HCT116 (cell line): ENCODE data around the gene MEX3B. TPM values are rescaled to one million over a fixed set of nuclear protein-coding genes. Genes with fewer than 3 reads are reported as not detected.

ENCODE experiments used
- ATAC-seq: fragments of 200-7000 bp; cut with Tn5 transposase; 2 replicates; pipeline ENCODE4 v1.9.1; 2020; ENCODE audit warnings: mild to moderate bottlenecking, moderate library complexity
- BruUV-seq: library from RNA; stranded (reverse); fragments of 400-500 nt; replicated peaks from 2 replicates; lab custom pipeline; 2021; lab: Mats Ljungman, UMichigan
- CTCF ChIA-PET: fragments of 300-600 bp; sonication (Branson Sonifier 250); formaldehyde crosslinking; loops from one replicate; lab custom pipeline; 2021; ENCODE audit warnings: antibody characterized with exemption; lab: Charles Lee
- POLR2A ChIA-PET: fragments of 300-600, 350-600 bp; sonication (Branson Sonifier 250); formaldehyde crosslinking; loops from one replicate; lab custom pipeline; 2021; ENCODE audit warnings: antibody characterized with exemption; lab: Charles Lee
- RAD21 ChIA-PET, 2 experiments: fragments of 300-600 bp; sonication (Branson Sonifier 250); formaldehyde crosslinking; loops; one replicate each; lab custom pipeline; 2023; ENCODE audit warnings: low total read pairs in 2 of 2; ENCODE audit not compliant: uncharacterized antibody in 2 of 2, unreplicated experiment in 2 of 2, low non-redundant PET in 1 of 2; lab: Charles Lee
- DNase-seq: peaks from one replicate; pipeline ENCODE4 v3.0.0-alpha.2; 2010; ENCODE audit warnings: low read depth, low spot score
- H2AFZ ChIP-seq: fragments of 200-600 bp; shearing (Covaris generic), sonication (generic); 2 replicates; pipeline ENCODE4 v1.6.1; 2017; ENCODE audit warnings: low read depth, mixed run types, mixed read lengths, antibody characterized with exemption, low read length; ENCODE audit not compliant: poor library complexity, severe bottlenecking
- H3K27ac ChIP-seq: 2 replicates; pipeline ENCODE4 v1.5.1; 2012; ENCODE audit warnings: low read depth, low read length
- H3K27me3 ChIP-seq: fragments of 200-600 bp; sonication (generic); 2 replicates; pipeline ENCODE4 v1.6.1; 2016; ENCODE audit warnings: mixed run types, low read length, mixed read lengths; ENCODE audit not compliant: insufficient read depth
- H3K36me3 ChIP-seq, 2 experiments: fragments of 200-500 bp in 1 of 2; fragments of 200-600 bp in 1 of 2; sonication (Bioruptor generic) in 1 of 2; sonication (generic) in 1 of 2; 2 replicates each; pipeline versions ENCODE4 v1.5.1 to v1.6.1; 2014 to 2016; ENCODE audit warnings: low read length in 2 of 2, inconsistent platforms in 1 of 2, mixed read lengths in 1 of 2, mixed run types in 1 of 2; ENCODE audit not compliant: insufficient read depth in 2 of 2, control insufficient read depth in 1 of 2
- H3K4me1 ChIP-seq, 2 experiments: fragments of 200-600 bp in 1 of 2; sonication (generic) in 1 of 2; 2 replicates each; pipeline versions ENCODE4 v1.5.1 to v1.6.1; 2012 to 2017; ENCODE audit warnings: low read length in 2 of 2, inconsistent platforms in 1 of 2, mild to moderate bottlenecking in 1 of 2, mixed read lengths in 1 of 2, mixed run types in 1 of 2, moderate library complexity in 1 of 2; ENCODE audit not compliant: insufficient read depth in 2 of 2, control insufficient read depth in 1 of 2
- H3K4me2 ChIP-seq: fragments of 200-600 bp; sonication (generic); 2 replicates; pipeline ENCODE4 v1.6.1; 2017; ENCODE audit warnings: mixed run types, low read length, mixed read lengths
- H3K4me3 ChIP-seq, 2 experiments: fragments of 200-600 bp in 1 of 2; sonication (generic) in 1 of 2; replicated peaks in 1 of 2; 2 replicates each; pipeline ENCODE4 v1.5.1; 2011 to 2016; ENCODE audit warnings: low read length in 2 of 2, control low read depth in 1 of 2, low read depth in 1 of 2, mild to moderate bottlenecking in 1 of 2, mixed read lengths in 1 of 2, mixed run types in 1 of 2
- H3K79me2 ChIP-seq: fragments of 200-600 bp; sonication (generic); 2 replicates; pipeline ENCODE4 v1.6.1; 2017; ENCODE audit warnings: mild to moderate bottlenecking, mixed run types, low read length, moderate library complexity, mixed read lengths; ENCODE audit not compliant: insufficient read depth
- H3K9ac ChIP-seq: fragments of 200-600 bp; sonication (generic); 2 replicates; pipeline ENCODE4 v1.6.1; 2016; ENCODE audit warnings: low read length, mixed read lengths
- H3K9me2 ChIP-seq: fragments of 200-600 bp; sonication (generic), shearing (Covaris generic); 2 replicates; pipeline ENCODE4 v1.6.1; 2017; ENCODE audit warnings: mixed run types, mild to moderate bottlenecking, moderate library complexity; ENCODE audit not compliant: insufficient read depth
- H3K9me3 ChIP-seq, 2 experiments: fragments of 200-500 bp in 1 of 2; fragments of 200-600 bp in 1 of 2; sonication (Bioruptor generic) in 1 of 2; sonication (generic) in 1 of 2; 2 replicates each; pipeline ENCODE4 v1.6.1; 2014 to 2017; ENCODE audit warnings: low read length in 2 of 2, mixed read lengths in 2 of 2, inconsistent platforms in 1 of 2, low read depth in 1 of 2, mild to moderate bottlenecking in 1 of 2, mixed run types in 1 of 2, moderate library complexity in 1 of 2; ENCODE audit not compliant: control insufficient read depth in 1 of 2, insufficient read depth in 1 of 2
- H4K20me1 ChIP-seq: fragments of 200-600 bp; sonication (generic), shearing (Covaris generic); 2 replicates; pipeline ENCODE4 v1.6.1; 2017; ENCODE audit warnings: mixed run types, mild to moderate bottlenecking, moderate library complexity; ENCODE audit not compliant: insufficient read depth
- CBX3 ChIP-seq: IDR thresholded peaks from 2 replicates; pipeline ENCODE4 v1.6.1; 2012; ENCODE audit warnings: low read depth
- CEBPB ChIP-seq: IDR thresholded peaks from 2 replicates; pipeline ENCODE4 v1.6.1; 2012; ENCODE audit warnings: low read depth
- EZH2phosphoT487 ChIP-seq: fragments of 200-600 bp; IDR thresholded peaks from 2 replicates; pipeline ENCODE4 v1.6.1; 2018; ENCODE audit warnings: antibody characterized with exemption, borderline replicate concordance
- FOSL1 ChIP-seq: IDR thresholded peaks from 2 replicates; pipeline ENCODE4 v1.6.1; 2012; ENCODE audit warnings: low read depth
- POLR2A ChIP-seq: IDR thresholded peaks from 2 replicates; pipeline ENCODE4 v1.7.0; 2011; ENCODE audit warnings: borderline replicate concordance; ENCODE audit not compliant: insufficient read depth, insufficient read length; ENCODE audit errors: extremely low read depth
- RAD21 ChIP-seq: IDR thresholded peaks from 2 replicates; pipeline ENCODE4 v1.6.1; 2012; ENCODE audit warnings: low read depth, mild to moderate bottlenecking
- SRF ChIP-seq: IDR thresholded peaks from 2 replicates; pipeline ENCODE4 v1.6.1; 2012; ENCODE audit warnings: low read depth
- TCF7L2 ChIP-seq: IDR thresholded peaks from 2 replicates; pipeline ENCODE4 v1.7.0; 2011; ENCODE audit warnings: borderline replicate concordance, inconsistent platforms; ENCODE audit not compliant: insufficient read depth, insufficient read length; ENCODE audit errors: extremely low read depth
- ZFX ChIP-seq: fragments of 450-650 bp; IDR thresholded peaks from 2 replicates; pipeline ENCODE4 v1.6.1; 2017
- intact Hi-C: fragments of 100-400 bp; cut with micrococcal nuclease; formaldehyde crosslinking; loops from 2 replicates; pipeline ENCODE4 v1.10.0; 2022
- total RNA-seq: library from RNA; stranded (reverse); gene quantifications from one replicate; pipeline ENCODE4 v1.2.1, GENCODE V29; 2021; ENCODE audit not compliant: unreplicated experiment
- TF ChIP-seq, protein P1 (sequence below), 3 experiments: fragments of 200-600 bp in 1 of 3; sonication (generic) in 1 of 3; IDR thresholded peaks in 2 of 3; conservative IDR thresholded peaks in 1 of 3; 2 replicates each; pipeline ENCODE4 v1.5.1; 2012 to 2017; ENCODE audit warnings: low read depth in 2 of 3, low read length in 2 of 3, antibody characterized with exemption in 1 of 3, borderline replicate concordance in 1 of 3, control low read depth in 1 of 3, mild to moderate bottlenecking in 1 of 3, mixed read lengths in 1 of 3, mixed run types in 1 of 3, moderate library complexity in 1 of 3; ENCODE audit not compliant: insufficient read depth in 1 of 3
- TF ChIP-seq, protein P2 (sequence below): IDR thresholded peaks from 2 replicates; pipeline ENCODE4 v1.6.1; 2012
- TF ChIP-seq, protein P3 (sequence below): IDR thresholded peaks from 2 replicates; pipeline ENCODE4 v1.6.1; 2012
- TF ChIP-seq, protein P4 (sequence below): IDR thresholded peaks from 2 replicates; pipeline ENCODE4 v1.6.1; 2011; ENCODE audit warnings: mild to moderate bottlenecking, low read length, moderate library complexity; ENCODE audit not compliant: insufficient replicate concordance; ENCODE audit errors: extremely low read depth
- TF ChIP-seq, protein P5 (sequence below): IDR thresholded peaks from 2 replicates; pipeline ENCODE4 v1.6.1; 2012; ENCODE audit warnings: low read depth

The MEX3B gene
- total RNA-seq, 1 experiment from 2014 or later = 1.9 TPM

DNA sequence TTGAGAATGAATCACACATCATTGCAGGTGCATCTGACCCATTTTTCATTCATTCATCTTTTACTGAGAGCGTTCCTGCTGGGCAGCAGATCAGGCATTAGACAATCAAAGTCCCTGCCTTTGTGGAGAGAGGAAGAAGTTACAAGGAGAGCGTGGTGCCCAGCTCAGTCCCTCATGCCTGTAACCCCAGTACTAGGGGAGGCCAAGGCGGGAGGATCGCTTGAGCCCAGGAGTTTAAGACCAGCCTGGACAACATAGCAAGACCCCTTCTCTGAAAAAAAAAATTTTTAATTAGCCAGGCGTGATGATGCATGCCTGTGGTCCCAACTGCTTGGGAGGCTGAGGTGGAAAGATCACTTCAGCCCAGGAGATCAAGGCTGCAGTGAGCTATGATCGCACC lies 35.0 kb upstream of the MEX3B start:
- Histone ChIP-seq H3K36me3 (no peaks in the 10 kb centered on the region), H3K9me2 (no peaks in the 10 kb centered on the region), H3K9me3 (no peaks in the 10 kb centered on the region), H3K27me3 (no peaks in the 10 kb centered on the region), H4K20me1 (no peaks in the 10 kb centered on the region), H3K4me1 (no peaks in the 10 kb centered on the region), H3K4me2 (no peak overlapping the region), H3K4me3 (no peak overlapping the region), H2AFZ (no peak overlapping the region), H3K9ac (no peak overlapping the region), H3K79me2 (no peaks in the 10 kb centered on the region), H3K27ac (no peak overlapping the region)
- no peak for ATAC-seq
- ChIA-PET CTCF (no interaction called here), POLR2A (no interaction called here), RAD21 (no interaction called here)
- BruUV-seq = no TSS peak
- no peak for TF ChIP-seq TCF7L2
- TF ChIP-seq FOSL1 = no peak
- TF ChIP-seq SRF = no peak
- TF ChIP-seq, protein P1, sequence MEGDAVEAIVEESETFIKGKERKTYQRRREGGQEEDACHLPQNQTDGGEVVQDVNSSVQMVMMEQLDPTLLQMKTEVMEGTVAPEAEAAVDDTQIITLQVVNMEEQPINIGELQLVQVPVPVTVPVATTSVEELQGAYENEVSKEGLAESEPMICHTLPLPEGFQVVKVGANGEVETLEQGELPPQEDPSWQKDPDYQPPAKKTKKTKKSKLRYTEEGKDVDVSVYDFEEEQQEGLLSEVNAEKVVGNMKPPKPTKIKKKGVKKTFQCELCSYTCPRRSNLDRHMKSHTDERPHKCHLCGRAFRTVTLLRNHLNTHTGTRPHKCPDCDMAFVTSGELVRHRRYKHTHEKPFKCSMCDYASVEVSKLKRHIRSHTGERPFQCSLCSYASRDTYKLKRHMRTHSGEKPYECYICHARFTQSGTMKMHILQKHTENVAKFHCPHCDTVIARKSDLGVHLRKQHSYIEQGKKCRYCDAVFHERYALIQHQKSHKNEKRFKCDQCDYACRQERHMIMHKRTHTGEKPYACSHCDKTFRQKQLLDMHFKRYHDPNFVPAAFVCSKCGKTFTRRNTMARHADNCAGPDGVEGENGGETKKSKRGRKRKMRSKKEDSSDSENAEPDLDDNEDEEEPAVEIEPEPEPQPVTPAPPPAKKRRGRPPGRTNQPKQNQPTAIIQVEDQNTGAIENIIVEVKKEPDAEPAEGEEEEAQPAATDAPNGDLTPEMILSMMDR (IDR thresholded peaks at IDR 0.05 in 2 of 3, conservative IDR thresholded peaks at IDR 0.05 in 1 of 3; ENCODE audit: borderline replicate concordance in 1 of 3, insufficient read depth in 1 of 3, low read depth in 2 of 3, low read length in 2 of 3) = no peak
- TF ChIP-seq EZH2phosphoT487 = no peak
- TF ChIP-seq ZFX = no peak
- no peak for TF ChIP-seq CBX3
- TF ChIP-seq, protein P2, sequence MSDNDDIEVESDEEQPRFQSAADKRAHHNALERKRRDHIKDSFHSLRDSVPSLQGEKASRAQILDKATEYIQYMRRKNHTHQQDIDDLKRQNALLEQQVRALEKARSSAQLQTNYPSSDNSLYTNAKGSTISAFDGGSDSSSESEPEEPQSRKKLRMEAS = no peak
- TF ChIP-seq, protein P3, sequence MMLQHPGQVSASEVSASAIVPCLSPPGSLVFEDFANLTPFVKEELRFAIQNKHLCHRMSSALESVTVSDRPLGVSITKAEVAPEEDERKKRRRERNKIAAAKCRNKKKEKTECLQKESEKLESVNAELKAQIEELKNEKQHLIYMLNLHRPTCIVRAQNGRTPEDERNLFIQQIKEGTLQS = no peak
- TF ChIP-seq RAD21 = no peak
- TF ChIP-seq, protein P4, sequence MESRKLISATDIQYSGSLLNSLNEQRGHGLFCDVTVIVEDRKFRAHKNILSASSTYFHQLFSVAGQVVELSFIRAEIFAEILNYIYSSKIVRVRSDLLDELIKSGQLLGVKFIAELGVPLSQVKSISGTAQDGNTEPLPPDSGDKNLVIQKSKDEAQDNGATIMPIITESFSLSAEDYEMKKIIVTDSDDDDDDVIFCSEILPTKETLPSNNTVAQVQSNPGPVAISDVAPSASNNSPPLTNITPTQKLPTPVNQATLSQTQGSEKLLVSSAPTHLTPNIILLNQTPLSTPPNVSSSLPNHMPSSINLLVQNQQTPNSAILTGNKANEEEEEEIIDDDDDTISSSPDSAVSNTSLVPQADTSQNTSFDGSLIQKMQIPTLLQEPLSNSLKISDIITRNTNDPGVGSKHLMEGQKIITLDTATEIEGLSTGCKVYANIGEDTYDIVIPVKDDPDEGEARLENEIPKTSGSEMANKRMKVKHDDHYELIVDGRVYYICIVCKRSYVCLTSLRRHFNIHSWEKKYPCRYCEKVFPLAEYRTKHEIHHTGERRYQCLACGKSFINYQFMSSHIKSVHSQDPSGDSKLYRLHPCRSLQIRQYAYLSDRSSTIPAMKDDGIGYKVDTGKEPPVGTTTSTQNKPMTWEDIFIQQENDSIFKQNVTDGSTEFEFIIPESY = no peak
- no peak for TF ChIP-seq CEBPB
- no peak for TF ChIP-seq POLR2A
- TF ChIP-seq, protein P5, sequence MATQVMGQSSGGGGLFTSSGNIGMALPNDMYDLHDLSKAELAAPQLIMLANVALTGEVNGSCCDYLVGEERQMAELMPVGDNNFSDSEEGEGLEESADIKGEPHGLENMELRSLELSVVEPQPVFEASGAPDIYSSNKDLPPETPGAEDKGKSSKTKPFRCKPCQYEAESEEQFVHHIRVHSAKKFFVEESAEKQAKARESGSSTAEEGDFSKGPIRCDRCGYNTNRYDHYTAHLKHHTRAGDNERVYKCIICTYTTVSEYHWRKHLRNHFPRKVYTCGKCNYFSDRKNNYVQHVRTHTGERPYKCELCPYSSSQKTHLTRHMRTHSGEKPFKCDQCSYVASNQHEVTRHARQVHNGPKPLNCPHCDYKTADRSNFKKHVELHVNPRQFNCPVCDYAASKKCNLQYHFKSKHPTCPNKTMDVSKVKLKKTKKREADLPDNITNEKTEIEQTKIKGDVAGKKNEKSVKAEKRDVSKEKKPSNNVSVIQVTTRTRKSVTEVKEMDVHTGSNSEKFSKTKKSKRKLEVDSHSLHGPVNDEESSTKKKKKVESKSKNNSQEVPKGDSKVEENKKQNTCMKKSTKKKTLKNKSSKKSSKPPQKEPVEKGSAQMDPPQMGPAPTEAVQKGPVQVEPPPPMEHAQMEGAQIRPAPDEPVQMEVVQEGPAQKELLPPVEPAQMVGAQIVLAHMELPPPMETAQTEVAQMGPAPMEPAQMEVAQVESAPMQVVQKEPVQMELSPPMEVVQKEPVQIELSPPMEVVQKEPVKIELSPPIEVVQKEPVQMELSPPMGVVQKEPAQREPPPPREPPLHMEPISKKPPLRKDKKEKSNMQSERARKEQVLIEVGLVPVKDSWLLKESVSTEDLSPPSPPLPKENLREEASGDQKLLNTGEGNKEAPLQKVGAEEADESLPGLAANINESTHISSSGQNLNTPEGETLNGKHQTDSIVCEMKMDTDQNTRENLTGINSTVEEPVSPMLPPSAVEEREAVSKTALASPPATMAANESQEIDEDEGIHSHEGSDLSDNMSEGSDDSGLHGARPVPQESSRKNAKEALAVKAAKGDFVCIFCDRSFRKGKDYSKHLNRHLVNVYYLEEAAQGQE = no peak
- intact Hi-C loops = no loop called here
- no peak for DNase-seq
